ENCODE results near the gene GAN.

The GAN gene

GRCh38 chr16:81315271-81316175, 761 bp downstream of the GAN start:
- Histone ChIP-seq H3F3A (ENCODE audit: control insufficient read depth, insufficient read depth) (no peaks in the 10 kb centered on the region), H4K20me1 (ENCODE audit: control insufficient read depth, insufficient read depth, low read depth, low read length) (no peaks in the 10 kb centered on the region), H3K9me2 (replicated peaks; ENCODE audit: control insufficient read depth, low read length) (no peaks in the 10 kb centered on the region), H3K4me3 (ENCODE audit: low read length) (peak overlapping the region; percentile 93), H3K27ac (ENCODE audit: low read depth, low read length) (no peak overlapping the region), H3K4me1 (ENCODE audit: control insufficient read depth, low read length) (peaks cover 16% of the 10 kb centered on the region), H3K27me3 (ENCODE audit: control insufficient read depth, low read length) (no peaks in the 10 kb centered on the region), H3K9me3 (ENCODE audit: control insufficient read depth, insufficient read depth, low read length) (no peaks in the 10 kb centered on the region), H3K79me2 (ENCODE audit: control insufficient read depth, low read length) (peaks cover 64% of the 10 kb centered on the region), H3K4me2 (ENCODE audit: low read length) (peak overlapping the region; percentile 98), H3K36me3 (ENCODE audit: control insufficient read depth, low read length) (peaks cover 3% of the 10 kb centered on the region; the same call in 1 of the 2 replicates)
- TF ChIP-seq CTCF (IDR thresholded peaks at IDR 0.05; ENCODE audit: low read depth, low read length, poor library complexity, severe bottlenecking) (peak; percentile 28), EZH2phosphoT487 (IDR thresholded peaks at IDR 0.05; ENCODE audit: borderline replicate concordance, low read length) (no peak)

- Histone ChIP-seq H3K4me1 (ENCODE audit: control insufficient read depth, low read length) (peaks cover 16% of the 10 kb centered on the region), H3K27ac (ENCODE audit: low read depth, low read length) (no peak overlapping the region), H3K79me2 (ENCODE audit: control insufficient read depth, low read length) (peaks cover 70% of the 10 kb centered on the region)
Observed at GRCh38 chr16:81316176-81316496, 1.4 kb downstream of the GAN start.

GRCh38 chr16:81318711-81319110, 3.9 kb downstream of the GAN start:
- no peak overlapping the region for H3K27ac ChIP-seq (ENCODE audit: low read depth, low read length)
- H3K4me3 ChIP-seq (ENCODE audit: low read length) = no peak overlapping the region
- H3K27me3 ChIP-seq (ENCODE audit: control insufficient read depth, low read length) = no peaks in the 10 kb centered on the region
- H4K20me1 ChIP-seq (ENCODE audit: control insufficient read depth, insufficient read depth, low read depth, low read length) = no peaks in the 10 kb centered on the region
- no peaks in the 10 kb centered on the region for H3K9me2 ChIP-seq (replicated peaks; ENCODE audit: control insufficient read depth, low read length)
- H3K9me3 ChIP-seq (ENCODE audit: control insufficient read depth, insufficient read depth, low read length) = no peaks in the 10 kb centered on the region
- H3K4me2 ChIP-seq (ENCODE audit: low read length) = no peak overlapping the region
- H3K4me1 ChIP-seq (ENCODE audit: control insufficient read depth, low read length) = peaks cover 11% of the 10 kb centered on the region
- H3K79me2 ChIP-seq (ENCODE audit: control insufficient read depth, low read length) = peaks cover 85% of the 10 kb centered on the region
- peaks cover 3% of the 10 kb centered on the region; the same call in 1 of the 2 replicates for H3K36me3 ChIP-seq (ENCODE audit: control insufficient read depth, low read length)
- TF ChIP-seq CTCF (IDR thresholded peaks at IDR 0.05; ENCODE audit: low read depth, low read length, poor library complexity, severe bottlenecking) (no peak), EZH2phosphoT487 (IDR thresholded peaks at IDR 0.05; ENCODE audit: borderline replicate concordance, low read length) (no peak)
- H3F3A ChIP-seq (ENCODE audit: control insufficient read depth, insufficient read depth) = no peaks in the 10 kb centered on the region

More at GRCh38 chr16:81316176-81316496, 1.4 kb downstream of the GAN start:
- Histone ChIP-seq H3K9me2 (replicated peaks; ENCODE audit: control insufficient read depth, low read length) (no peaks in the 10 kb centered on the region), H3K4me2 (ENCODE audit: low read length) (peak overlapping the region; percentile 98), H3K36me3 (ENCODE audit: control insufficient read depth, low read length) (peaks cover 3% of the 10 kb centered on the region; the same call in 1 of the 2 replicates), H3F3A (ENCODE audit: control insufficient read depth, insufficient read depth) (no peaks in the 10 kb centered on the region), H3K4me3 (ENCODE audit: low read length) (peak overlapping the region; percentile 93), H3K27me3 (ENCODE audit: control insufficient read depth, low read length) (no peaks in the 10 kb centered on the region), H3K9me3 (ENCODE audit: control insufficient read depth, insufficient read depth, low read length) (no peaks in the 10 kb centered on the region), H4K20me1 (ENCODE audit: control insufficient read depth, insufficient read depth, low read depth, low read length) (no peaks in the 10 kb centered on the region)
- no peak for TF ChIP-seq EZH2phosphoT487 (IDR thresholded peaks at IDR 0.05; ENCODE audit: borderline replicate concordance, low read length)
- no peak for TF ChIP-seq CTCF (IDR thresholded peaks at IDR 0.05; ENCODE audit: low read depth, low read length, poor library complexity, severe bottlenecking)
